ENCODE measurements around the gene PHYHD1. TPM values are rescaled to one million over a fixed set of nuclear protein-coding genes. Genes with fewer than 3 reads are reported as not detected.
A peak's percentile ranks its signal among the peaks of the same experiment; 100 is the strongest.
"Not testable (repeated sequence)": the region's sequence is repeated elsewhere in the genome, so short reads cannot be mapped to it uniquely, and the experiment has no call there.

PHYHD1 gene
- total RNA-seq, 4 donors from 2014 or later = 37.8 to 55.3 (median 45.8) TPM

DNA sequence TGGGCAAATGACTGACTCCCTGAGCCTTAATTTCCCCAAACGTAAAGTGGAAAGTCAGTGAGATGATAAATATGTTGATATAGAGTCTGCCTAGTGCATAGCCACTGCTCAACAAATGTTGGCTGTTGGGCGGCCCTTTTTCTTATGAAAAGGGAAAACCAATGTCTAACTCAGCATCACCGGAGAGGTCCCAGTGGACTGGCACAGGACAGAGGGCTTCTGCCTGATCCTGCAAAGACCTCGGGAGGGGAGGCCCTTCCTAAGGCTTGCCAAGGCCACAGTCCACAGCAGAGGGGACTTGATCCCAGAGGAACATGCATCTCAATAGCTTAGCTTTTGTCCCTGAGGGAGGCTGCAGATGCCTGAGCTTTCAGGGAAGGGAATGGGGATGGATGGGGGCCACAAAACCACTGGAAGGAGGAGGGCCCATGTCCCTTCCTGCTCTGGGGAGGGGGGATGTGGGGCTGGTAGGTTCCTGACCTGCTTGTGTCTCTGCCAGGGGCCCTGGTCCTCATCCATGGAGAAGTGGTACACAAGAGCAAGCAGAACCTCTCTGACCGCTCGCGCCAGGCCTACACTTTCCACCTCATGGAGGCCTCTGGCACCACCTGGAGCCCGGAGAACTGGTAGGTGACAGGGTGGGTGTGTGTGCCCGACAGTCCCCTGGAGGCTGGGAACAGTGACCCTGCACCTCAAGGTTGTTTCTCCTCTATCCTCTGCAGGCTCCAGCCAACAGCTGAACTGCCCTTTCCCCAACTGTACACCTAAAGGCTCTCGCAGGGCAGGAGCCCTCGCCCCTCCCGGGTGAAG is 20.4 kb downstream of the PHYHD1 start:
- DNase-seq (ENCODE audit: low spot score in 2 of 2) = no peak
- H3K36me3 ChIP-seq = peaks cover 0 to 73% (median 0%) of the 10 kb centered on the region in 3 donors
- whole genome bisulfite sequencing, 2 donors = 69 to 80% methylated on average over 12 of the region's 12 CpGs
- no peak for TF ChIP-seq POLR2A (IDR thresholded peaks at IDR 0.05)
- no peaks in the 10 kb centered on the region for H3K27me3 ChIP-seq
- H3K27ac ChIP-seq = peak overlapping the region in 2 of 4 donors; percentile 39 to 64
- no peak overlapping the region for H3K4me3 ChIP-seq
- H3K9me3 ChIP-seq = no peaks in the 10 kb centered on the region
- H3K4me1 ChIP-seq = peaks cover 0 to 46% (median 0%) of the 10 kb centered on the region in 4 donors

DNA sequence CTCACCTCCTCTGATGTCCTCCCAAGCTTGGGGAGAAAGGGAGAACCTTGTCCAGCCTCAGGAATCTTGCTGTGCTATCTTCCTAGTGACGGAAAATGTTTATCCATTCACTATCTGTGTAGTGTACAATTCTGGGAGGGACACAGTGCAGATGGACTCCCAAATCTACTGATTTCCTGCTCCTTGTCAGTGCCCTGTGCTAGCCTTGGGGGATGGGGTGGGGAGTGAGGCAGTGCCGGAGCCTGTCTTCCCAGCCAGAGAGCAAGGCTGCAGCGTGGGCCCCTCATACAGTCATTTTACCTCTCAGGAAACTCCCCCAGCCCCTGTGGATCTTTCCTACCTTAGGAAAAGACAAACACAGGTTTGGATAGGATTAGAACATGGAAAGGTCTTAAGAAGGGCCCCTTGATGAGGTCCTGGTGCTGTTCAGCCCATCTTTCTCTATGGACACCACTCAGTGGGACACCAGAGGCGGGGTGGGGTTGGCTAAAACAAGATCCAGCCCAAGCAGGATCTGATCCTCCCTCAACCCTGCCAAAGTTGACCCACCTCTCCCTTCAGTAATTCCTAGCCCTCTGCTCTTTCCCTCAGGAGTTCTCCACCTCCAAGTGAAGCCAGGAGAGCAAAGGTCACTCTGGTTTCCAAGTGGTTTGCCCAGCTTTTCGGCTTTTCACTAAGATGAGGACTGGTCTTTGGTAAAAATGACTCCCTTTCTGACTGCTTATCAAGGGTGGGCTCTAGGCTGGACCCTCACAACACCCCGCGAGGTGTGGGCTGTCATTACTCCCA is 23.2 kb downstream of the PHYHD1 start:
- H3K4me1 ChIP-seq = peaks cover 0 to 64% (median 12%) of the 10 kb centered on the region in 4 donors
- WGBS, 2 donors = 85% methylated on average over 7 of the region's 7 CpGs
- DNase-seq (ENCODE audit: low spot score in 2 of 2) = no peak

DNA sequence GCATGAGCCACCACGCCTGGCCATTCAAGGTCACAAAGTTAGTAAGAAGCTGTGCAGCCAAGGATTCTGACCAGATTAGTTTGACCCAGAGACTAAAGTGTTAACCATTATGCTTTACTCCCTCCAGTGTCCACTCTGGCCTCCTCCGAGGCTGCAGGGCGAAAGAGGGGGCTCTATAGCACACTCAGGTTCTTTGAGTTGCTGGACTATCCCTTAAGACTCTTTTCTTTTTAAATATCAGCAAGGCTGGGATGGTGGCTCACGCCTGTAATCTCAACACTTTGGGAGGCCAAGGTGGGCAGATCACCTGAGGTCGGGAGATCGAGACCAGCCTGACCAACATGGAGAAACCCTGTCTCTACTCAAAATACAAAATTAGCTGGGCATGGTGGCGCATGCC is 24.2 kb downstream of the PHYHD1 start:
- DNase-seq (ENCODE audit: low spot score in 2 of 2); H3K27ac ChIP-seq: not testable (repeated sequence)
- peaks cover 0 to 65% (median 13%) of the 10 kb centered on the region in 4 donors for H3K4me1 ChIP-seq

More for the DNA sequence above, 23.2 kb downstream of the PHYHD1 start:
- H3K36me3 ChIP-seq = peaks cover 0 to 51% (median 0%) of the 10 kb centered on the region in 3 donors
- H3K27me3 ChIP-seq = no peaks in the 10 kb centered on the region
- peak overlapping the region in 1 of 4 donors; percentile 50 for H3K27ac ChIP-seq
- no peak overlapping the region for H3K4me3 ChIP-seq
- TF ChIP-seq EP300 (IDR thresholded peaks at IDR 0.05) = no peak
- TF ChIP-seq, protein P1, sequence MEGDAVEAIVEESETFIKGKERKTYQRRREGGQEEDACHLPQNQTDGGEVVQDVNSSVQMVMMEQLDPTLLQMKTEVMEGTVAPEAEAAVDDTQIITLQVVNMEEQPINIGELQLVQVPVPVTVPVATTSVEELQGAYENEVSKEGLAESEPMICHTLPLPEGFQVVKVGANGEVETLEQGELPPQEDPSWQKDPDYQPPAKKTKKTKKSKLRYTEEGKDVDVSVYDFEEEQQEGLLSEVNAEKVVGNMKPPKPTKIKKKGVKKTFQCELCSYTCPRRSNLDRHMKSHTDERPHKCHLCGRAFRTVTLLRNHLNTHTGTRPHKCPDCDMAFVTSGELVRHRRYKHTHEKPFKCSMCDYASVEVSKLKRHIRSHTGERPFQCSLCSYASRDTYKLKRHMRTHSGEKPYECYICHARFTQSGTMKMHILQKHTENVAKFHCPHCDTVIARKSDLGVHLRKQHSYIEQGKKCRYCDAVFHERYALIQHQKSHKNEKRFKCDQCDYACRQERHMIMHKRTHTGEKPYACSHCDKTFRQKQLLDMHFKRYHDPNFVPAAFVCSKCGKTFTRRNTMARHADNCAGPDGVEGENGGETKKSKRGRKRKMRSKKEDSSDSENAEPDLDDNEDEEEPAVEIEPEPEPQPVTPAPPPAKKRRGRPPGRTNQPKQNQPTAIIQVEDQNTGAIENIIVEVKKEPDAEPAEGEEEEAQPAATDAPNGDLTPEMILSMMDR (IDR thresholded peaks at IDR 0.05) = no peak
- TF ChIP-seq POLR2A (IDR thresholded peaks at IDR 0.05) = no peak
- no peaks in the 10 kb centered on the region for H3K9me3 ChIP-seq

DNA sequence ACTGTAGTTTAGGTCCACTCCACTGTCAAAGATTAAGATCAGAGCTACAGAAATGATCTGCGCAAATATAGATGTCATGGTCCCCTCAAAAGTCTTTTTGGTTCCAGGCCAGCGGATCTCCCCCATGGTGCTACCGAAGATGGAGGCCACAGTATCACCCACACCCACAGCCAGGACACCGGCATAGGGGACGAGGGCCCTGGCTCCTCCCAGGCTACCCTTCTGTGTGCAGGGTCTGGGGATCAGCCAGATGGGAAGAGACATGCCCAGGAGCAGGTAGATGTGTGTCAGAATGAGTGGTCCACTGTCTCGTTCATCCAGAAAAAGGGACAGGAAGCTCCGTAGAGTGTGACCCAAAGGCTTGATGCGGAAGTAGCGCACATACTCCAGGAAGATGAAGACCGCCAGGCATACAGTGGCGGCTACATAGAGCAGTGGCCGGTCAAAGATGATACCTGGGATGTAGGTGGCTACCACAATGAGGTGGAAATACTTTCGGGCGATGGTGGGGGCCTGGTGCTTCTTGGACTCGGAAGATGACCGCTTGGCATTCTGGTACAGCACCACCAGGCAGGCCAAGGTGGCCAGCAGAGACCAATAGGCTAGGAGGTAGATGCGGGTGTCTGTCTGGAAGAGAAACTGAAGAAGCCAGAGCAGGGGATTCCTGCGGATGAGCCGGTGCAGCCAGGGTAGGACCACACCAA is 25.2 kb downstream of the PHYHD1 start:
- Histone ChIP-seq H3K9me3 (no peaks in the 10 kb centered on the region), H3K27ac (peak overlapping the region in 1 of 4 donors; percentile 95), H3K36me3 (peaks cover 0 to 63% (median 0%) of the 10 kb centered on the region in 3 donors), H3K27me3 (no peaks in the 10 kb centered on the region), H3K4me3 (peak overlapping the region in 1 of 4 donors; percentile 94), H3K4me1 (peaks cover 0 to 67% (median 13%) of the 10 kb centered on the region in 4 donors)
- DNase-seq (ENCODE audit: low spot score in 2 of 2) = no peak
- TF ChIP-seq EP300 (IDR thresholded peaks at IDR 0.05) (no peak), POLR2A (IDR thresholded peaks at IDR 0.05) (no peak)
- TF ChIP-seq, protein P1 (IDR thresholded peaks at IDR 0.05) = no peak
- 95 to 96% methylated on average over 19 of the region's 19 CpGs for WGBS, 2 donors

More for the DNA sequence above, 24.2 kb downstream of the PHYHD1 start:
- not testable (repeated sequence) for H3K27me3 ChIP-seq, H3K4me3 ChIP-seq, H3K9me3 ChIP-seq
- H3K36me3 ChIP-seq = peaks cover 0 to 55% (median 0%) of the 10 kb centered on the region in 3 donors
- 78 to 83% methylated on average over 7 of the region's 7 CpGs for WGBS, 2 donors

DNA sequence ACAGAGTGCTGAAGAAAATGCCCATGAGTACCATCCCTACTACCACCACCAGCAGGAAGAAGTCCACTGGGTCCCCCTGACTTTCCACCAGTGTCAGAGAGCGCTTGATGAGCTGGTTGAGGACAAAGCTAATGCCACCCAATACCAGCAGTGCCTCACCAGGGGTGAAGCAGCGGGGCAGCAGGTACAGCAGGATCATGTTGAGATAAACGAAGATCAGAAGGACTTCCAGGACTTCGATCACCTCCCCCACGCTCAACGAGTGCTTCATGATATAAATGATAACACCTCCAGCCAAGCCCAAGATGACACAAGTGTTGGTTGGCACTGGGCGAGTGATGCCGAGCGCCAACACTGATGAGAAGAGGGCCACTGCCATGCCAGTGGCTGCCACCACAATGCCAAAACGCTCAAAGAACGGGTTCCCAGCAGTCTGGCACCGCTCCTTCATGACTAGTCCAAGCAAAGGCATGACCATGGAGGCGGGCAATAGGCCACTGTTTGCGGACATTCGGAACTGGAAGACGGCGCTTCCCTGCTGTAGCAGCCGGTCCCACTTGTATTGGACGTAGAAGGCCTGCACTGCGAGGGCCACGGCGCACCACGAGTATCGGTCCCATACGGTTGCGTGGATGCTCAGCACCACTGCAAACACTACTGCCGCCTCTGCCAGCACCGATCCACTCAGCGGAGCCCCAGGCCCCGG is 25.9 kb downstream of the PHYHD1 start:
- no peak for TF ChIP-seq POLR2A (IDR thresholded peaks at IDR 0.05)
- TF ChIP-seq, protein P1 (IDR thresholded peaks at IDR 0.05) = no peak
- TF ChIP-seq EP300 (IDR thresholded peaks at IDR 0.05) = no peak
- peak in 1 of 2 donors; percentile 13 for DNase-seq (ENCODE audit: low spot score in 2 of 2)
- Histone ChIP-seq H3K36me3 (peaks cover 0 to 61% (median 0%) of the 10 kb centered on the region in 3 donors), H3K4me3 (peak overlapping the region; percentile 70 to 94 (median 78)), H3K4me1 (peaks cover 0 to 59% (median 13%) of the 10 kb centered on the region in 4 donors), H3K9me3 (no peaks in the 10 kb centered on the region), H3K27me3 (no peaks in the 10 kb centered on the region), H3K27ac (peak overlapping the region; percentile 74 to 95 (median 92))
- WGBS, 2 donors = 30 to 41% methylated on average over 17 of the region's 30 CpGs

Data from tibial nerve (tissue), 4 donors.